HG02571 (cell line): ENCODE measurements around the gene APBA1.
"Not testable (repeated sequence)": the region's sequence is repeated elsewhere in the genome, so short reads cannot be mapped to it uniquely, and the experiment has no call there.

Experiments used
- ATAC-seq: cut with Tn5 transposase; IDR thresholded peaks from one replicate; pipeline ENCODE4 v1.9.1; 2021; ENCODE audit warnings: mild to moderate bottlenecking, moderate library complexity; ENCODE audit not compliant: unreplicated experiment

The APBA1 gene

GRCh38 chr9:69453746-69454145 is 218.4 kb downstream of the APBA1 start:
- ATAC-seq = no peak

GRCh38 chr9:69452110-69452782 is 219.9 kb downstream of the APBA1 start:
- ATAC-seq = no peak

- no peak for ATAC-seq
These were observed 225.7 kb downstream of the APBA1 start for GRCh38 chr9:69446496-69446895.

GRCh38 chr9:69445251-69445650 is 226.9 kb downstream of the APBA1 start:
- ATAC-seq = no peak

GRCh38 chr9:69444791-69445190 is 227.4 kb downstream of the APBA1 start:
- ATAC-seq = no peak

GRCh38 chr9:69444021-69444420 is 228.2 kb downstream of the APBA1 start:
- no peak for ATAC-seq

GRCh38 chr9:69443178-69443577 is 229.0 kb downstream of the APBA1 start:
- ATAC-seq = no peak

- ATAC-seq = no peak
These were observed 229.7 kb downstream of the APBA1 start for GRCh38 chr9:69442486-69442885.

- ATAC-seq = not testable (repeated sequence)
These were observed 231.8 kb downstream of the APBA1 start for GRCh38 chr9:69440254-69440955.

GRCh38 chr9:69439654-69440053 is 232.5 kb downstream of the APBA1 start:
- not testable (repeated sequence) for ATAC-seq

GRCh38 chr9:69433968-69434367 is 238.2 kb downstream of the APBA1 start:
- ATAC-seq = no peak

GRCh38 chr9:69433392-69433791 is 238.8 kb downstream of the APBA1 start:
- ATAC-seq = no peak

- ATAC-seq = no peak
These were observed 239.5 kb downstream of the APBA1 start for GRCh38 chr9:69432623-69433022.

GRCh38 chr9:69431777-69432176 is 240.4 kb downstream of the APBA1 start:
- no peak for ATAC-seq

- ATAC-seq = no peak
These were observed 241.0 kb downstream of the APBA1 start for GRCh38 chr9:69431203-69431602.

- no peak for ATAC-seq
These were observed 242.0 kb downstream of the APBA1 start for GRCh38 chr9:69430206-69430605.

GRCh38 chr9:69429281-69429680 is 242.9 kb downstream of the APBA1 start:
- no peak for ATAC-seq

GRCh38 chr9:69428017-69428785 is 244.0 kb downstream of the APBA1 start:
- no peak for ATAC-seq

- no peak for ATAC-seq
These were observed 244.9 kb downstream of the APBA1 start for GRCh38 chr9:69427286-69427685.

- no peak for ATAC-seq
These were observed 246.9 kb downstream of the APBA1 start for GRCh38 chr9:69425136-69425801.
